HCT116 (cell line): ENCODE measurements around the gene ACTN4.
"Not testable (repeated sequence)": the region's sequence is repeated elsewhere in the genome, so short reads cannot be mapped to it uniquely, and the experiment has no call there.

Experiments used
- POLR2A ChIP-seq: IDR thresholded peaks from 2 replicates; pipeline ENCODE4 v1.7.0; 2011; ENCODE audit warnings: borderline replicate concordance; ENCODE audit not compliant: insufficient read depth, insufficient read length; ENCODE audit errors: extremely low read depth
- POLR2AphosphoS5 ChIP-seq: IDR thresholded peaks from 2 replicates; pipeline ENCODE4 v1.6.1; 2011; ENCODE audit warnings: mild to moderate bottlenecking, low read depth, low read length, moderate library complexity
- RAD21 ChIP-seq: IDR thresholded peaks from 2 replicates; pipeline ENCODE4 v1.6.1; 2012; ENCODE audit warnings: low read depth, mild to moderate bottlenecking
- TF ChIP-seq, protein P1 (sequence below), 3 experiments: fragments of 200-600 bp in 1 of 3; sonication (generic) in 1 of 3; IDR thresholded peaks in 2 of 3; conservative IDR thresholded peaks in 1 of 3; 2 replicates each; pipeline ENCODE4 v1.5.1; 2012 to 2017; ENCODE audit warnings: low read depth in 2 of 3, low read length in 2 of 3, antibody characterized with exemption in 1 of 3, borderline replicate concordance in 1 of 3, control low read depth in 1 of 3, mild to moderate bottlenecking in 1 of 3, mixed read lengths in 1 of 3, mixed run types in 1 of 3, moderate library complexity in 1 of 3; ENCODE audit not compliant: insufficient read depth in 1 of 3

DNA sequence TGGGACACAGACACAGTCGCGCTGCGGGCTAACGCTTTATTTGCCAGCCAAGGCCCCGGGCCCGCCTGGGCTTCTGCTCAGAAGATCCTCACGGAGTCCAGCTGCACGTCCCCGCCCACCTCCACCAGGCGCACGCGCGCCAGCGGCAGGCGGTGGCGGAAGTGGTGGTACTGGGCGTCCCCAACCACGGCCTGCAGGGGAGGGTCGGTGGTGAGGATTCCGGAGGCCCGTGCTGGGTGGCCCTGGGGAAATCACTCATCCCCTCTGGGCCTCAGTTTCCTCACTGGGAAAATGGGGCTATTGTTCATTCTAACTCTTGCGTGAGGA is 123.5 kb downstream of the ACTN4 start:
- TF ChIP-seq RAD21, POLR2AphosphoS5, POLR2A: not testable (repeated sequence)
- TF ChIP-seq, protein P1, sequence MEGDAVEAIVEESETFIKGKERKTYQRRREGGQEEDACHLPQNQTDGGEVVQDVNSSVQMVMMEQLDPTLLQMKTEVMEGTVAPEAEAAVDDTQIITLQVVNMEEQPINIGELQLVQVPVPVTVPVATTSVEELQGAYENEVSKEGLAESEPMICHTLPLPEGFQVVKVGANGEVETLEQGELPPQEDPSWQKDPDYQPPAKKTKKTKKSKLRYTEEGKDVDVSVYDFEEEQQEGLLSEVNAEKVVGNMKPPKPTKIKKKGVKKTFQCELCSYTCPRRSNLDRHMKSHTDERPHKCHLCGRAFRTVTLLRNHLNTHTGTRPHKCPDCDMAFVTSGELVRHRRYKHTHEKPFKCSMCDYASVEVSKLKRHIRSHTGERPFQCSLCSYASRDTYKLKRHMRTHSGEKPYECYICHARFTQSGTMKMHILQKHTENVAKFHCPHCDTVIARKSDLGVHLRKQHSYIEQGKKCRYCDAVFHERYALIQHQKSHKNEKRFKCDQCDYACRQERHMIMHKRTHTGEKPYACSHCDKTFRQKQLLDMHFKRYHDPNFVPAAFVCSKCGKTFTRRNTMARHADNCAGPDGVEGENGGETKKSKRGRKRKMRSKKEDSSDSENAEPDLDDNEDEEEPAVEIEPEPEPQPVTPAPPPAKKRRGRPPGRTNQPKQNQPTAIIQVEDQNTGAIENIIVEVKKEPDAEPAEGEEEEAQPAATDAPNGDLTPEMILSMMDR (IDR thresholded peaks at IDR 0.05 in 2 of 3, conservative IDR thresholded peaks at IDR 0.05 in 1 of 3; ENCODE audit: borderline replicate concordance in 1 of 3, insufficient read depth in 1 of 3, low read depth in 2 of 3, low read length in 2 of 3) = not testable (repeated sequence)
